T1000 (cell line): Measurements from ENCODE around the gene FOXL2.

ENCODE experiments used
- DNase-seq: peaks from one replicate; lab custom pipeline; 2025; ENCODE audit warnings: mixed read lengths; lab: John Stamatoyannopoulos, UW

Gene FOXL2

GRCh38 chr3:138946663-138947494 lies at the start of gene FOXL2, which contains the start of gene FOXL2NB:
Gene FOXL2, minus strand, starts transcription at chr3:138947137. Its CDS starts 415 bp downstream, at chr3:138946722.
Gene FOXL2NB, plus strand, starts transcription at chr3:138947217. Its CDS starts 148 bp downstream, at chr3:138947365.
- no peak for DNase-seq

- no peak for DNase-seq
Observed at GRCh38 chr3:138995706-138996105, 48.8 kb upstream of the FOXL2 start.

- no peak for DNase-seq
Observed at GRCh38 chr3:138987181-138987580, 40.2 kb upstream of the FOXL2 start.

GRCh38 chr3:138985932-138986331 lies 39.0 kb upstream of the FOXL2 start:
- DNase-seq: no peak

GRCh38 chr3:138984816-138985215 lies 37.9 kb upstream of the FOXL2 start:
- no peak for DNase-seq

- no peak for DNase-seq
Observed at GRCh38 chr3:138976047-138976446, 29.1 kb upstream of the FOXL2 start.

GRCh38 chr3:138975351-138975750 lies 28.4 kb upstream of the FOXL2 start:
- DNase-seq: no peak

- no peak for DNase-seq
Observed at GRCh38 chr3:138974462-138974861, 27.5 kb upstream of the FOXL2 start.

GRCh38 chr3:138972941-138973340 lies 26.0 kb upstream of the FOXL2 start:
- DNase-seq: no peak

GRCh38 chr3:138971766-138972320 lies 24.9 kb upstream of the FOXL2 start:
- DNase-seq: no peak

GRCh38 chr3:138964923-138965322 lies 18.0 kb upstream of the FOXL2 start:
- DNase-seq: no peak

- DNase-seq: no peak
Observed at GRCh38 chr3:138964264-138964663, 17.3 kb upstream of the FOXL2 start.

GRCh38 chr3:138962854-138963560 lies 16.1 kb upstream of the FOXL2 start:
- no peak for DNase-seq

GRCh38 chr3:138960417-138960852 lies 13.5 kb upstream of the FOXL2 start:
- DNase-seq: no peak

- DNase-seq: no peak
Observed at GRCh38 chr3:138950701-138951100, 3.8 kb upstream of the FOXL2 start.

- no peak for DNase-seq
Observed at GRCh38 chr3:138950006-138950644, 3.2 kb upstream of the FOXL2 start.

GRCh38 chr3:138949445-138950005 lies 2.6 kb upstream of the FOXL2 start:
- DNase-seq: no peak

- no peak for DNase-seq
Observed at GRCh38 chr3:138949002-138949418, 2.1 kb upstream of the FOXL2 start.

GRCh38 chr3:138948371-138949001 lies 1.5 kb upstream of the FOXL2 start:
- no peak for DNase-seq

- no peak for DNase-seq
Observed at GRCh38 chr3:138947495-138948121, 671 bp upstream of the FOXL2 start.
